Lower leg skin (tissue), 4 donors: Measurements from ENCODE around the gene COMMD1. TPM values are rescaled to one million over a fixed set of nuclear protein-coding genes. Genes with fewer than 3 reads are reported as not detected.

Source experiments
- DNase-seq, 2 donors: peaks; one replicate each; pipeline ENCODE4 v3.0.0-alpha.2; 2019; ENCODE audit warnings: low spot score in 2 of 2
- H3K4me3 ChIP-seq: fragments of 200-600 bp; sonication (generic); 2 replicates; pipeline ENCODE4 v1.5.1; 2017; ENCODE audit warnings: mild to moderate bottlenecking, low read depth; ENCODE audit not compliant: poor library complexity, severe bottlenecking
- POLR2A ChIP-seq, 2 donors: fragments of 450-650 bp; IDR thresholded peaks; one replicate each; pipeline ENCODE4 v1.6.1; 2016 to 2017; ENCODE audit warnings: antibody characterized with exemption in 2 of 2, mild to moderate bottlenecking in 1 of 2, moderate library complexity in 1 of 2
- WGBS, 2 donors: methylation state at CpG; one replicate each; pipeline ENCODE4 v1.1.5; 2018; 5-methylcytosine and 5-hydroxymethylcytosine counted together
- intact Hi-C: fragments of 100-400 bp; cut with DNase I; formaldehyde crosslinking; loops from one replicate; pipeline ENCODE4 v1.15.0; 2023; ENCODE audit warnings: low total_unique reads
- total RNA-seq, 4 donors: library from RNA; depleted of rRNA; stranded (reverse); fragments of >200 nt; gene quantifications; one replicate each; pipeline ENCODE4 v1.1.0, GENCODE V29; 2016
- TF ChIP-seq, protein P1 (sequence below), 3 donors: fragments of 450-650 bp; IDR thresholded peaks; one replicate each; pipeline ENCODE4 v1.5.1; 2016; ENCODE audit warnings: antibody characterized with exemption in 3 of 3, mild to moderate bottlenecking in 3 of 3, moderate library complexity in 2 of 3

COMMD1 gene
- total RNA-seq, 4 donors from 2014 or later: 39.2 to 46.9 (median 43.1) TPM

DNA sequence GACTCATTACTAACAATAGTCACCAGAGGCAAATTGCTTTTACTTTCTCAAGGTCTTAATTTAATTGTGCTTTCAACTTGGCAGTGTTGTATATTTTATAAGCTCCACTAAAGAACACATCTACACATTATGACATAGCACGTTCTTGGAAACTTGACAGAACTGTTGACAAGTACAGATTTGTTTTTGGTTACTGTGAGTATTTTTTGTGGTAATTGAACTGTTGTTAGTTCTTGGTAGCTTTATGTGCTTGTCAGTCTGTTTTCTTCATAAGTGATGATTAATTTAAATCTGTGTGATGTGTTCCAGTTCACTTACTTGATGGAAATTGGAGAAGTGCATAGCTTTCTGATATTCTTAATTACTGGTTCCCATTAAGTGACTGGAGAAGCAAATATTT lies 63.9 kb downstream of the COMMD1 start:
- DNase-seq: no peak
- WGBS, 2 donors: 27 to 47% methylated on average over 1 of the region's 1 CpG
- no peak overlapping the region for H3K4me3 ChIP-seq
- intact Hi-C loops: no loop called here
- TF ChIP-seq, protein P1, sequence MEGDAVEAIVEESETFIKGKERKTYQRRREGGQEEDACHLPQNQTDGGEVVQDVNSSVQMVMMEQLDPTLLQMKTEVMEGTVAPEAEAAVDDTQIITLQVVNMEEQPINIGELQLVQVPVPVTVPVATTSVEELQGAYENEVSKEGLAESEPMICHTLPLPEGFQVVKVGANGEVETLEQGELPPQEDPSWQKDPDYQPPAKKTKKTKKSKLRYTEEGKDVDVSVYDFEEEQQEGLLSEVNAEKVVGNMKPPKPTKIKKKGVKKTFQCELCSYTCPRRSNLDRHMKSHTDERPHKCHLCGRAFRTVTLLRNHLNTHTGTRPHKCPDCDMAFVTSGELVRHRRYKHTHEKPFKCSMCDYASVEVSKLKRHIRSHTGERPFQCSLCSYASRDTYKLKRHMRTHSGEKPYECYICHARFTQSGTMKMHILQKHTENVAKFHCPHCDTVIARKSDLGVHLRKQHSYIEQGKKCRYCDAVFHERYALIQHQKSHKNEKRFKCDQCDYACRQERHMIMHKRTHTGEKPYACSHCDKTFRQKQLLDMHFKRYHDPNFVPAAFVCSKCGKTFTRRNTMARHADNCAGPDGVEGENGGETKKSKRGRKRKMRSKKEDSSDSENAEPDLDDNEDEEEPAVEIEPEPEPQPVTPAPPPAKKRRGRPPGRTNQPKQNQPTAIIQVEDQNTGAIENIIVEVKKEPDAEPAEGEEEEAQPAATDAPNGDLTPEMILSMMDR (IDR thresholded peaks at IDR 0.05): no peak
- TF ChIP-seq POLR2A (IDR thresholded peaks at IDR 0.05): no peak

DNA sequence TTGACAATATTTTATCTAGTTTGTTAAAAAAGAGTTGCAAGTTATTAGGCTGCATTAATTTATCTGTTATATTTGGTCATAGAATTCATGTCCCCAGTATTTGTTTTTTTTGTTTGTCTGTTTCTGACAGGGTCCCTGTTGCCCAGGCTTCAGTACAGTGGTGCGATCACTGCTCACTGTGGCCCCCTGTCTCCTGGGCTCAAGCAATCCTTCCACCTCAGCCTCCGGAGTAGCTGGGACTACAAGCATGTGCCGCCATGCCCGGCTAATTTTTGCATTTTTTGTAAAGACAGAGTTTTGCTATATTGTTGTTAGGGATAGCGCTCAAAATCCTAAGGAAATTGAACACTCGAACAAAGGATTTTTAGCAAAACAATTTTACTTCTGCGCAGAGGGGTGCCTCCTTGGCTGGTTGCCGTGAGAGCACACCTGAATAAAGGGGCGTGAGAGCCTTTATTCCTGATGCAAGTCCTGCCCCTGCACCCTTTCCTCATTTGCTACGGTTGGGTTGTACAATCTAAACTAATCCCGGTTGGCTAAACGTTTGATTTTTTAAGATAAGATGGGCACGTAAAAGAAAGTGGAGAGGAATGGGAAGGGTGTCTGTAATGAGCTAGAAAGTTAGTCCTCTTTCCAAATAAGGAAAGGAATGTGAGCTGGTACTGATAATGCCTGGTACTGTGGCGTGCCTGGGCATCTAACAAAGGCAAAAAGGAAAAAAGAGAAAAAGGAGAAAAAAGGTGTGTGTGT lies 65.5 kb downstream of the COMMD1 start:
- intact Hi-C loops: no loop called here
- no peak for DNase-seq
- H3K4me3 ChIP-seq: no peak overlapping the region
- no peak for TF ChIP-seq POLR2A (IDR thresholded peaks at IDR 0.05)
- TF ChIP-seq, protein P1 (IDR thresholded peaks at IDR 0.05): no peak
- WGBS, 2 donors: 52 to 59% methylated on average over 14 of the region's 14 CpGs

DNA sequence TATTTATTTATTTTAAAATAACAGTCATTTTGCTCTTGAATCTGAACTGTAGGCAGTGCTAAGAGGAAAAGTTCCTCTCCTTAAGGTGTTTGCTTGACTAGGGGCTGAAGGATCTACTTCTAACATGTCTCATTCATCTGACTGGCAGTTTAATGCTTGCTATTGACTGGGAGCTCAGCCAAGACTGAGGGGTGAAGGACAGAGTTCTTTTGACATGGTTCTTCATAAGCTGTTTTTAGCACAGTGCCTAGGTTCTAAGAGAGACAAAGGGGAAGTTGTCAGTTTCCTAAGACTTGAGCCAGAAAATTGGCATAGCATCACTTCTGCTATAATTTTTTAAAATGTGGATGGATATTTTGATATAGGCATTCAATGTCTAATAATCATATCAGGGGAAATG lies 73.0 kb downstream of the COMMD1 start:
- no peak for DNase-seq
- intact Hi-C loops: no loop called here
- TF ChIP-seq POLR2A (IDR thresholded peaks at IDR 0.05): no peak
- TF ChIP-seq, protein P1 (IDR thresholded peaks at IDR 0.05): no peak
- no peak overlapping the region for H3K4me3 ChIP-seq

DNA sequence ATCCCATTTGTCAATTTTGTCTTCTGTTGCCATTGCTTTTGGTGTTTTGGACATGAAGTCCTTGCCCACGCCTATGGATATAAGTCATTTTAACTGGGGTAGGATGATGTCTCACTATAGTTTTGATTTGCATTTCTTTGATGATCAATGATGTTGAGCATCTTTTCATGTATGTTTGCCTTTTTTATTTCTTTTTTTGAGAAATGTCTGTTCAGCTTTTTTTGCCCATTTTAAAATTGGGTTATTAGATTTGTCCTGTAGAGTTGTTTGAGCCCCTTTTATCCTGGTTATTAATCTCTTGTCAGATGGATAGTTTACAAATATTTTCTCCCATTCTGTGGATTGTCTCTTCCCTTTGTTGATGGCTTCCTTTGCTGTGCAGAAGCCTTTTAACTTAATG lies 75.3 kb downstream of the COMMD1 start:
- intact Hi-C loops: no loop called here
- WGBS, 2 donors: 96 to 100% methylated on average over 1 of the region's 1 CpG
- TF ChIP-seq POLR2A (IDR thresholded peaks at IDR 0.05): no peak
- TF ChIP-seq, protein P1 (IDR thresholded peaks at IDR 0.05): no peak

DNA sequence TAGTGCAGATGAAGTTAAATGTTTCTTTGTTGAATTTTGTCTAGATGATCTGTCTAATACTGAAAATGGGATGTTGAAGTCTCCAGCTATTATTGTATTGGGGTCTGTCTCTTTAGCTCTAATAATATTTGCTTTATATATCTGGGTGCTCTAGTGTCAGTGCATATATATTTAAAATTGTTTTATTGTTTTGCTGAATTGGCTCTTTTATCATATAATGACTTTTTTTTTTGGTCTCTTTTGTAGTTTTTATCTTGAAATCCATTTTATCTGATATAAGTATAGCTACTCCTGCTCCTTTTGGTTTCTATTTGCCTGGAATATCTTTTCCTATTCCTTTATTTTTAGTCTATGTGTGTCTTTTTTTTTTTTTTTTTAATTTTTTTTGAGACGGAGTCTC lies 79.2 kb downstream of the COMMD1 start:
- intact Hi-C loops: no loop called here
- DNase-seq: no peak
- TF ChIP-seq, protein P1 (IDR thresholded peaks at IDR 0.05): no peak
- TF ChIP-seq POLR2A (IDR thresholded peaks at IDR 0.05): no peak
- 100% methylated on average over 1 of the region's 1 CpG for WGBS, 2 donors
- H3K4me3 ChIP-seq: no peak overlapping the region

More for the DNA sequence above, 75.3 kb downstream of the COMMD1 start:
- H3K4me3 ChIP-seq: no peak overlapping the region
- no peak for DNase-seq
